HG03039 (cell line): Measurements from ENCODE around the gene IQSEC3.
A peak's percentile ranks its signal among the peaks of the same experiment; 100 is the strongest.
"Not testable (repeated sequence)": the region's sequence is repeated elsewhere in the genome, so short reads cannot be mapped to it uniquely, and the experiment has no call there.

Experiments used
- ATAC-seq: cut with Tn5 transposase; IDR thresholded peaks from one replicate; pipeline ENCODE4 v1.9.1; 2021; ENCODE audit warnings: mild to moderate bottlenecking, moderate library complexity; ENCODE audit not compliant: unreplicated experiment

IQSEC3 gene

DNA sequence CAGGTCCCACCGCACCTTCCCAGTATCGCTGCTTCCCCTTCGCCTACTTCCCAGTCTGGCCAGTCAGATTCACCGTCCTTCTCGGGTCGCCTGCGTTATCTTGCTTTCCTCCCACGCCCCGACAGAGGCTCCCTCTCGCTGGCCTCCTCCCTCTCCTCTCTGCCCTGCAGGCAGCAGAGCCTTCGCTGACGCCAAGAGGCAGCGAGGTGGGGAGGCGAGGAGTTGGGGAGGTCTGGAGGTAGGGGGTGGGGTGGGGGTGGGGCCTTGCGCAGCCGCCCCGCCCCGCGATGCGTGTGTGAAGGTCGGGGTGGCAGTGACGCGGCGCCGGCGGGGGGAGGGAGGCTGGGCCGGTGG is at the start of gene IQSEC3:
Gene IQSEC3 (plus strand): TSS at position 340 of the 354 bp plus-strand sequence. CDS start 116 bp downstream, outside the sequence.
- ATAC-seq, result not testable (repeated sequence)

DNA sequence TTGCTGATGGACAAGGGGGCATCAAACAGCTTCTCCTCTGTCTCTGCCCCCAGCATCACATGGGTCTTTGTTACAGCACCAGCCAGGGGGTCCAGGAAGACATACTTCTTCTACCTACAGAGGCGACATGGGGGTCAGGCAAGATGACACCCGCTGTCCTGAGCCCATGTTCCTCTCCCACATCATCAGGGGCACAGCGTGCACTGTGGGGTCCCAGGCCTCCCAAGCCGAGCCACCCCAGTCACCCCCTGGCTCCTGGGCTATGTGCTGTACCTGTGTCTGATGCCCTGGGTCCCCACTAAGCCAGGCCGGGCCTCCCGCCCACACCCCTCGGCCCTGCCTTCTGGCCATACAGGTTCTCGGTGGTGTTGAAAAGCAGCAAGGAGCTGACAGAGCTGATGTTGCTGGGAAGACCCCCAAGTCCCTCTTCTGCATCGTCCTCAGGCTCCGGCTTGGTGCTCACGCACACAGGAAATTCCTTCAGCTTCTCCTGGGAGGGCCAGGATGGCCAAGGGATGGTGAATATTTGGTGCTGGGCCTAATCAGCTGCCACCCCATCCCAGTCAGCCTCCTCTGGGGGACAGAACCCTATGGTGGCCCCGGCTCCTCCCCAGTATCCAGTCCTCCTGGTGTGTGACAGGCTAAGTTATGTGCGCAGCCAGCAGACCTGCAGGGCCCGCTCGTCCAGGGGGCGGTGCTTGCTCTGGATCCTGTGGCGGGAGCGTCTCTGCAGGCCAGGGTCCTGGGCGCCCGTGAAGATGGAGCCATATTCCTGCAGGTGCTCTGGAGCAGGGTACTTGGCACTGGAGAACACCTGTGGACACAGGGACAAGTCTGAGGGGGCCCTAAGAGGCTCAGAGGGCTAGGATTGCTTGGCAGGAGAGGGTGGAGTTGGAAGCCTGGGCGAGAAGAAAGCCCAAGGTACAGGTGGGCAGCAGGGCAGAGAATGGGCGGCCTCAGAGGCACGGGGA is 48.9 kb upstream of the IQSEC3 start:
- not testable (repeated sequence) for ATAC-seq

DNA sequence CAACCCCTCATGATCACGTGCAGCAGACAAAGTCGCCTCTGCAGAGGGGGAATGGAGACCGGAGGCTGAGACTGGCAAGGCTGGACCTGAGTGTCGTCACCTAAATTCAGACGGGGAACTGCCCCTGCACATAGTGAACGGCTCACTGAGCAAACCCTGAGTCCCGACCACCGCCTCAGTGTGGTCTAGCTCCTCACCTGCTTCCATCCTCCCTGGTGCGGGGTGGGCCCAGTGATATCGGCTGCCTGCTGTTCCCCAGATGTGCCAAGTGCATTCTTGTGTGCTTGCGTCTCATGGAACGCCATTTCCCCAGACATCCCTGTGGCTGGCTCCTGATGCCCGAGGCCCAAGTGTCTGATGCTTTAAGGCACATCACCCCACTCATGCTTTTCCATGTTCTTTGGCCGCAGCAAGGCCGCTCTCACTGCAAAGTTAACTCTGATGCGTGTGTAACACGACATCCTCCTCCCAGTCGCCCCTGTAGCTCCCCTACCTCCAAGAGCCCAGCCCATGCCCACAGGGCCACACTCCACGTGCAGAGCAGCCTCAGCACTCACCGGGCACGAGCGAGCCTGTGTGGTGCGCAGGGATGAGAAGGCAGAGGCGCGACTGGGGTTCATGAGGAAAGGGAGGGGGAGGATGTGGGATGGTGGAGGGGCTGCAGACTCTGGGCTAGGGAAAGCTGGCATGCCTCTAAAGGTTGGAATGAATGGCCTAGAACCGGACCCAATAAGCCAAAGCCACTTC is 47.6 kb upstream of the IQSEC3 start:
- not testable (repeated sequence) for ATAC-seq

GRCh38 chr12:19906-20305 is 46.7 kb upstream of the IQSEC3 start:
- not testable (repeated sequence) for ATAC-seq

GRCh38 chr12:20757-21156 is 45.8 kb upstream of the IQSEC3 start:
- no peak for ATAC-seq

DNA sequence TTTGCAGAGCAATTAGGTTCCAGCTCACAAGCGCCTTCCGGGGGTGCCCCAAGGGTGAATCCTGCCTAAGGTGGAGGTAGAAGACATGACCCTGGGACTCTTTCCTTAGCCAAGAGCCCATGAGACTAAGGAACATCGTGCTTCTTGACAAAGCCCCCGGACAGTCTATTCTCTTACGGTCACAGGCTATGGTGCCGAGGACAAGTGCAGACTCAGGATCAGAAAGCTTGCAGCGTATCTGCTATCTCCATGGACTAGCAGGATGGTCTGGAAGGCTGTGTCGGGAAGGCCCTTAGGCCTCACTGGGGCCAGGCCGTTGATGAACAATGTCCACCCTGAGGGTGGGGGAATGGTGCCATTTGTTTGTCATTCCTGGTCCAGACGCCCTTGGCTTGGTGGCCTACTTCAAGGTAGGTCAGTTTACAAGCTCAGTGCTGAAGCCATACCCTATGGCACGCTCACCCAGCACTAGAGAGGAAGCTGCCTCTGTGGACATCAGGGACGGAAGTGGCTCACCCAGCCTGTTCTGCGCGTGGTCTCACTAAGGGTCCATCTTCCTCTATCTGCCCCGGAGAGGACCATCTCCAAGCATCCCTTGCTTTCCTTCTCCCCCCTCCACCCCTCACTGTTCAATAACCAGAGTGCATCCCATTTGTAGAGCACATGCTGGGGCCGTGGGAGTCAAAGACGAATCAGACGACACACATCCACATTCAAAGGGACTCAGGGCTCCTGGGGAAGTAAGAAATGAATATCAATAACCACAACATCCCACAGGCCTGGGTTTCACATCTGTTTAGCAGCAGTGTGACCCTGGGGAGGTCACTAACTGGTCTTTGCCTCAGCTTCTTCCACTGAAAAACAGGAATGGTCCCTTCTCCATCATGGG is 45.0 kb upstream of the IQSEC3 start:
- peak; percentile 84 for ATAC-seq

- peak; percentile 13 for ATAC-seq
These were observed 44.4 kb upstream of the IQSEC3 start for GRCh38 chr12:22190-22529.

DNA sequence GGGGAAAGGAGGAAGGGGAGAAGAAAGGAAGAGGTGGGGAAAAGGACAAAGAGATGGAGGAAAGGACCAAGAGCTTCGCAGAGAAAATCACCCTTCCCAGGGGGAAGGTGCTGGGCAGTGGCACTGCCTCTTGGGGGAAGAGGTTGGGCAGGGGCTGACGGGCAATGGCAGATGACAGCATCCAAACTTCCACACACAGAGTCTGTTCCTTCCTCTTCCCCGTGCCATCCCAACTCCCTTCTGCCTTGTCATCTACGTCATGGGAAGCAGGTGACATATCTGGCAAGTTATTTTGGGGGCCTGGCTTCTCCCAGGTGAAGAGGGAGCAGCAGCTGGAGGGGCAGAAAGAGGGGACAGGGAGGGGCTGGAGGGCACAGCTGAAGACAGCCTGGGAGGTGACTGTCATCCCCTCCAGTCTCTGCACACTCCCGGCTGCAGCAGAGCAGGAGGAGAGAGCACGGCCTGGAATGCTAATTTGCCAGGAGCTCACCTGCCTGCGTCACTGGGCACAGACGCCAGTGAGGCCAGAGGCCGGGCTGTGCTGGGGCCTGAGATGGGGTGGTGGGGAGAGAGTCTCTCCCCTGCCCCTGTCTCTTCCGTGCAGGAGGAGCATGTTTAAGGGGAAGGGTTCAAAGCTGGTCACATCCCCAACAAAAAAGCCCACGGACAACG is 43.9 kb upstream of the IQSEC3 start:
- no peak for ATAC-seq

- ATAC-seq, result not testable (repeated sequence)
These were observed 38.7 kb upstream of the IQSEC3 start for GRCh38 chr12:27904-28303.

- not testable (repeated sequence) for ATAC-seq
These were observed 27.8 kb upstream of the IQSEC3 start for GRCh38 chr12:38775-39174.

GRCh38 chr12:39555-40265 is 26.9 kb upstream of the IQSEC3 start:
- ATAC-seq, result not testable (repeated sequence)

GRCh38 chr12:44352-44751 is 22.2 kb upstream of the IQSEC3 start:
- not testable (repeated sequence) for ATAC-seq

DNA sequence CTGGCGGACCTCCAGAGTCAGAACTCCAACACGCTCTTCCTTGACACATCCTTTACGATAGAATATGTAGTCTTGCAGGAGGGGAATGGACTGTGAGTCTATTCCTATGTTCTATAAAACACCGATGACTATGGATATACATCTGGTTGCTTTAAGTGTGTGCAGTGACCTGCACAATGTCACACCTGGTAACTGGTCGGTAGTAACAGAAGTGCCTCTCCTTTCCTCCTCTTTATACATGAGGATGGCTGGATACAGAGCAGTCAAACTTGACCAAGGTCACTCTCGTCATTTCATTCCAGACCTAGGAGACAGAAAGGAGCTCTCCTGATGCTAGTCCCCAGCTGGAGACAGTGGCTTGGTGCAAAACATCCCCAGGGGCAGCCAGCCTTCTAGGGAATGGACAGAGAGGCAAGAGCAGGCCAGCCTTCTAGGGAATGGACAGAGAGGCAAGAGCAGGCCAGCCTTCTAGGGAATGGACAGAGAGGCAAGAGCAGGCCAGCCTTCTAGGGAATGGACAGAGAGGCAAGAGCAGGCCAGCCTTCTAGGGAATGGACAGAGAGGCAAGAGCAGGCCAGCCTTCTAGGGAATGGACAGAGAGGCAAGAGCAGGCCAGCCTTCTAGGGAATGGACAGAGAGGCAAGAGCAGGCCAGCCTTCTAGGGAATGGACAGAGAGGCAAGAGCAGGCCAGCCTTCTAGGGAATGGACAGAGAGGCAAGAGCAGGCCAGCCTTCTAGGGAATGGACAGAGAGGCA is 21.2 kb upstream of the IQSEC3 start:
- ATAC-seq, result not testable (repeated sequence)

DNA sequence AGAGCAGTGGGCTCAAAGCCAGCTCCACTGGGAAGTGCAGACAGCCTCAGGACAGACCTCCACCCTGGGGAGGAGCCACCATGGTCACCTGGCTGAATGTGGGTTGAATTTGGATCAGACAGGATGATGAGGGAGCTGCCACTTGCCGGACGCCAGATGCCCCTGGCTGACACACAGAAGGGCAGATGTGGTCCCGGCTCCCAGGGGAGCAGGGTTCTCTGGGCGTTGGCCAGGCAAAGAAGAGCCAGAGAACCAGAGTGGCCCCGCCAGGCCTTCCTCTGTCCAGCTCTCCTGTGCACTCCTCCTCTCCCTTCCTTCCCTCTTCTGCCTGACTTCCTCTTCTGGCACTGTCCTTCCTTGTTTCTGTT is 20.6 kb upstream of the IQSEC3 start:
- not testable (repeated sequence) for ATAC-seq

- not testable (repeated sequence) for ATAC-seq
These were observed 20.0 kb upstream of the IQSEC3 start for GRCh38 chr12:46542-46941.

DNA sequence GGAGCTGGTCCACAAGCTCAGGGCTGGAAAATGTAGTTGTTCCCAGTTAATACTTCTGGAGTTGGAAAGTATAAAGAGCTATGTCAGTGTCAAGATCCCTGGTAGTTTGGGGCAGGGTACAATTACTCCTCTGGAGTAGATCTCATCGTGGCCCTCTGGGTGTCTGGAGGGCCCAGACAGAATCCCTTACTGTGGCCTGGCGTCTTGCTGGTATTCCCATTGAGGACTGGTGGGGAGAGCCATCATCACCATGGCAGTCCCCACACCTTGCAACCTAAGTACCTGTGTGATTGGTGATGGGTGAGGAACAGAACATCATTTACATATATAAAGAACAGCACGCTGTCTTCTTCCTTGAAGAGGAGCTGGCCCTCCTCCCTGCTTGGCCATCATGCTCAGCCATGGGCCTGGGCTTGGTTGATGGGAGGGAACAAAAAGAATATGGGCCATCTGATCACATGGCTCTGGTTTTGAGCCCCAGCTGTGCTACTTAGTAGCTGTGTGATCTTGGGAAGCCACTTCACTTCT is 18.8 kb upstream of the IQSEC3 start:
- not testable (repeated sequence) for ATAC-seq

DNA sequence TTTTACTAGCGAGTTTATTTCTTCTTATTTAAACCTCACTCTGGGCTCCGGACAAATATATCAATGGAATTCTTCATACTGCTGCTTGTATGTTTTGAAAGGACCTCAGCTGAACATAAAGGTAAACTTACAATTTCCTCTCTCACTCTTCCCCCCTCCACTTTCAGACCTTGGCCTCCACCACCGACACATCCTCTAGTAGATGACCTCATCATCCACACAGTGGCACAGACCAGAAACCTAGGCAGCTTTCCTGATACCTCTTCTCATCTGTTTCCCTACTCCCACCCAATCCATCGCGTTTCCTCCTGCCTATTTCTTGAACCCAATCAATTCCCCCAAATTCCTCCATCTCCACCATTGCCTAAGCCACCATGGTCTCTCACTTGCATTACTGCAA is 17.4 kb upstream of the IQSEC3 start:
- ATAC-seq, result not testable (repeated sequence)

DNA sequence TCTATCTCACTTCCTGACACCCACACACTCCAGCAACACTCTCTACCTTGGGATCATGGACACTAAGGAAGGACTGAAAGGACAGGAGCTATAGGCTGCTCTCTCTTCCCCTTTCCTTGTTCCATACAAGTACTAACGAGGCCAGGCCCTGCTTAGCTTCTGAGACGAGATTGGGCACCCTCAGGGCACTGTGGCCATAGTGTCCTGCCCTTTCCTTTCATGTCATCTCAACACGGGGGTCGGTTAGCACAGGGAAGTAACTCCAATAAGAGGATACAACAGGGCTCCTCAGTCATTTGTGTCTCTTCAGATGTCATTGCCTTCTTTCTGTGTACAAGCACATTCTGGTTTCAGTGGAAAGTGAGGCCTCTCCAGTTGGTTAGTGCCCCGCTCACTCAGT is 15.5 kb upstream of the IQSEC3 start:
- not testable (repeated sequence) for ATAC-seq

GRCh38 chr12:51962-52361 is 14.6 kb upstream of the IQSEC3 start:
- ATAC-seq, result not testable (repeated sequence)
